ENCODE data around the gene ZBTB20. TPM values are rescaled to one million over a fixed set of nuclear protein-coding genes. Genes with fewer than 3 reads are reported as not detected.

The ZBTB20 gene
- total and polyA plus RNA-seq, 2 donors from 2014 or later = 0.99 to 142 TPM

- intact Hi-C loops (cut with DNase I) = no loop called here
- Histone ChIP-seq H3K27me3 (ENCODE audit: control insufficient read depth, insufficient read depth, low read length) (no peaks in the 10 kb centered on the region), H3K4me3 (ENCODE audit: low read length in 3 of 3) (no peak overlapping the region), H3K36me3 (ENCODE audit: control insufficient read depth in 2 of 3, insufficient read depth in 3 of 3, low read length in 3 of 3) (no peaks in the 10 kb centered on the region), H3K9ac (ENCODE audit: low read length in 3 of 3) (no peak overlapping the region), H3K4me1 (ENCODE audit: control insufficient read depth in 2 of 3, insufficient read depth in 2 of 3, low read depth in 1 of 3, low read length in 3 of 3) (peaks cover 0 to 2% (median 0%) of the 10 kb centered on the region in 3 donors), H3K9me3 (ENCODE audit: control insufficient read depth in 2 of 3, insufficient read depth in 1 of 3, low read length in 3 of 3) (no peaks in the 10 kb centered on the region), H3K27ac (ENCODE audit: low read depth in 2 of 2, low read length in 2 of 2) (no peak overlapping the region)
- DNase-seq (no peak), FAIRE-seq (no peak)
- TF ChIP-seq, protein P1, sequence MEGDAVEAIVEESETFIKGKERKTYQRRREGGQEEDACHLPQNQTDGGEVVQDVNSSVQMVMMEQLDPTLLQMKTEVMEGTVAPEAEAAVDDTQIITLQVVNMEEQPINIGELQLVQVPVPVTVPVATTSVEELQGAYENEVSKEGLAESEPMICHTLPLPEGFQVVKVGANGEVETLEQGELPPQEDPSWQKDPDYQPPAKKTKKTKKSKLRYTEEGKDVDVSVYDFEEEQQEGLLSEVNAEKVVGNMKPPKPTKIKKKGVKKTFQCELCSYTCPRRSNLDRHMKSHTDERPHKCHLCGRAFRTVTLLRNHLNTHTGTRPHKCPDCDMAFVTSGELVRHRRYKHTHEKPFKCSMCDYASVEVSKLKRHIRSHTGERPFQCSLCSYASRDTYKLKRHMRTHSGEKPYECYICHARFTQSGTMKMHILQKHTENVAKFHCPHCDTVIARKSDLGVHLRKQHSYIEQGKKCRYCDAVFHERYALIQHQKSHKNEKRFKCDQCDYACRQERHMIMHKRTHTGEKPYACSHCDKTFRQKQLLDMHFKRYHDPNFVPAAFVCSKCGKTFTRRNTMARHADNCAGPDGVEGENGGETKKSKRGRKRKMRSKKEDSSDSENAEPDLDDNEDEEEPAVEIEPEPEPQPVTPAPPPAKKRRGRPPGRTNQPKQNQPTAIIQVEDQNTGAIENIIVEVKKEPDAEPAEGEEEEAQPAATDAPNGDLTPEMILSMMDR (IDR thresholded peaks at IDR 0.05; ENCODE audit: borderline replicate concordance, extremely low read depth, insufficient read depth) = no peak
Measured at GRCh38 chr3:114439284-114439683, 707.8 kb downstream of the ZBTB20 start.

GRCh38 chr3:114437897-114438296 is 709.2 kb downstream of the ZBTB20 start:
- FAIRE-seq (no peak), DNase-seq (no peak)
- H3K4me1 ChIP-seq (ENCODE audit: control insufficient read depth in 2 of 3, insufficient read depth in 2 of 3, low read depth in 1 of 3, low read length in 3 of 3) = peaks cover 0 to 2% (median 0%) of the 10 kb centered on the region in 3 donors
- intact Hi-C loops (cut with DNase I) = no loop called here
- H3K27ac ChIP-seq (ENCODE audit: low read depth in 2 of 2, low read length in 2 of 2) = no peak overlapping the region
- no peaks in the 10 kb centered on the region for H3K27me3 ChIP-seq (ENCODE audit: control insufficient read depth, insufficient read depth, low read length)
- TF ChIP-seq, protein P1 (IDR thresholded peaks at IDR 0.05; ENCODE audit: borderline replicate concordance, extremely low read depth, insufficient read depth) = no peak
- no peak overlapping the region for H3K4me3 ChIP-seq (ENCODE audit: low read length in 3 of 3)
- no peaks in the 10 kb centered on the region for H3K9me3 ChIP-seq (ENCODE audit: control insufficient read depth in 2 of 3, insufficient read depth in 1 of 3, low read length in 3 of 3)
- H3K36me3 ChIP-seq (ENCODE audit: control insufficient read depth in 2 of 3, insufficient read depth in 3 of 3, low read length in 3 of 3) = no peaks in the 10 kb centered on the region
- no peak overlapping the region for H3K9ac ChIP-seq (ENCODE audit: low read length in 3 of 3)

- FAIRE-seq = no peak
- no peak for DNase-seq
- no peak overlapping the region for H3K27ac ChIP-seq (ENCODE audit: low read depth in 2 of 2, low read length in 2 of 2)
- TF ChIP-seq, protein P1 (IDR thresholded peaks at IDR 0.05; ENCODE audit: borderline replicate concordance, extremely low read depth, insufficient read depth) = no peak
- no peaks in the 10 kb centered on the region for H3K27me3 ChIP-seq (ENCODE audit: control insufficient read depth, insufficient read depth, low read length)
- H3K9ac ChIP-seq (ENCODE audit: low read length in 3 of 3) = no peak overlapping the region
- no peak overlapping the region for H3K4me3 ChIP-seq (ENCODE audit: low read length in 3 of 3)
- H3K4me1 ChIP-seq (ENCODE audit: control insufficient read depth in 2 of 3, insufficient read depth in 2 of 3, low read depth in 1 of 3, low read length in 3 of 3) = no peaks in the 10 kb centered on the region
- intact Hi-C loops (cut with DNase I) = no loop called here
- H3K9me3 ChIP-seq (ENCODE audit: control insufficient read depth in 2 of 3, insufficient read depth in 1 of 3, low read length in 3 of 3) = no peaks in the 10 kb centered on the region
- no peaks in the 10 kb centered on the region for H3K36me3 ChIP-seq (ENCODE audit: control insufficient read depth in 2 of 3, insufficient read depth in 3 of 3, low read length in 3 of 3)
Measured at GRCh38 chr3:114436182-114436581, 710.9 kb downstream of the ZBTB20 start.

Measured in kidney (tissue), 14 donors.